HCT116 (cell line): ENCODE data around the gene ST3GAL3. TPM values are rescaled to one million over a fixed set of nuclear protein-coding genes. Genes with fewer than 3 reads are reported as not detected.

ENCODE experiments used
- ATAC-seq: fragments of 200-7000 bp; cut with Tn5 transposase; 2 replicates; pipeline ENCODE4 v1.9.1; 2020; ENCODE audit warnings: mild to moderate bottlenecking, moderate library complexity
- BruUV-seq: library from RNA; stranded (reverse); fragments of 400-500 nt; replicated peaks from 2 replicates; lab custom pipeline; 2021; lab: Mats Ljungman, UMichigan
- CTCF ChIA-PET: fragments of 300-600 bp; sonication (Branson Sonifier 250); formaldehyde crosslinking; loops from one replicate; lab custom pipeline; 2021; ENCODE audit warnings: antibody characterized with exemption; lab: Charles Lee
- POLR2A ChIA-PET: fragments of 300-600, 350-600 bp; sonication (Branson Sonifier 250); formaldehyde crosslinking; loops from one replicate; lab custom pipeline; 2021; ENCODE audit warnings: antibody characterized with exemption; lab: Charles Lee
- RAD21 ChIA-PET, 2 experiments: fragments of 300-600 bp; sonication (Branson Sonifier 250); formaldehyde crosslinking; loops; one replicate each; lab custom pipeline; 2023; ENCODE audit warnings: low total read pairs in 2 of 2; ENCODE audit not compliant: uncharacterized antibody in 2 of 2, unreplicated experiment in 2 of 2, low non-redundant PET in 1 of 2; lab: Charles Lee
- DNase-seq: peaks from one replicate; pipeline ENCODE4 v3.0.0-alpha.2; 2010; ENCODE audit warnings: low read depth, low spot score
- H2AFZ ChIP-seq: fragments of 200-600 bp; shearing (Covaris generic), sonication (generic); 2 replicates; pipeline ENCODE4 v1.6.1; 2017; ENCODE audit warnings: low read depth, mixed run types, mixed read lengths, antibody characterized with exemption, low read length; ENCODE audit not compliant: poor library complexity, severe bottlenecking
- H3K27ac ChIP-seq: 2 replicates; pipeline ENCODE4 v1.5.1; 2012; ENCODE audit warnings: low read depth, low read length
- H3K27me3 ChIP-seq: fragments of 200-600 bp; sonication (generic); 2 replicates; pipeline ENCODE4 v1.6.1; 2016; ENCODE audit warnings: mixed run types, low read length, mixed read lengths; ENCODE audit not compliant: insufficient read depth
- H3K36me3 ChIP-seq, 2 experiments: fragments of 200-500 bp in 1 of 2; fragments of 200-600 bp in 1 of 2; sonication (Bioruptor generic) in 1 of 2; sonication (generic) in 1 of 2; 2 replicates each; pipeline versions ENCODE4 v1.5.1 to v1.6.1; 2014 to 2016; ENCODE audit warnings: low read length in 2 of 2, inconsistent platforms in 1 of 2, mixed read lengths in 1 of 2, mixed run types in 1 of 2; ENCODE audit not compliant: insufficient read depth in 2 of 2, control insufficient read depth in 1 of 2
- H3K4me1 ChIP-seq, 2 experiments: fragments of 200-600 bp in 1 of 2; sonication (generic) in 1 of 2; 2 replicates each; pipeline versions ENCODE4 v1.5.1 to v1.6.1; 2012 to 2017; ENCODE audit warnings: low read length in 2 of 2, inconsistent platforms in 1 of 2, mild to moderate bottlenecking in 1 of 2, mixed read lengths in 1 of 2, mixed run types in 1 of 2, moderate library complexity in 1 of 2; ENCODE audit not compliant: insufficient read depth in 2 of 2, control insufficient read depth in 1 of 2
- H3K4me2 ChIP-seq: fragments of 200-600 bp; sonication (generic); 2 replicates; pipeline ENCODE4 v1.6.1; 2017; ENCODE audit warnings: mixed run types, low read length, mixed read lengths
- H3K4me3 ChIP-seq, 2 experiments: fragments of 200-600 bp in 1 of 2; sonication (generic) in 1 of 2; replicated peaks in 1 of 2; 2 replicates each; pipeline ENCODE4 v1.5.1; 2011 to 2016; ENCODE audit warnings: low read length in 2 of 2, control low read depth in 1 of 2, low read depth in 1 of 2, mild to moderate bottlenecking in 1 of 2, mixed read lengths in 1 of 2, mixed run types in 1 of 2
- H3K79me2 ChIP-seq: fragments of 200-600 bp; sonication (generic); 2 replicates; pipeline ENCODE4 v1.6.1; 2017; ENCODE audit warnings: mild to moderate bottlenecking, mixed run types, low read length, moderate library complexity, mixed read lengths; ENCODE audit not compliant: insufficient read depth
- H3K9ac ChIP-seq: fragments of 200-600 bp; sonication (generic); 2 replicates; pipeline ENCODE4 v1.6.1; 2016; ENCODE audit warnings: low read length, mixed read lengths
- H3K9me2 ChIP-seq: fragments of 200-600 bp; sonication (generic), shearing (Covaris generic); 2 replicates; pipeline ENCODE4 v1.6.1; 2017; ENCODE audit warnings: mixed run types, mild to moderate bottlenecking, moderate library complexity; ENCODE audit not compliant: insufficient read depth
- H3K9me3 ChIP-seq, 2 experiments: fragments of 200-500 bp in 1 of 2; fragments of 200-600 bp in 1 of 2; sonication (Bioruptor generic) in 1 of 2; sonication (generic) in 1 of 2; 2 replicates each; pipeline ENCODE4 v1.6.1; 2014 to 2017; ENCODE audit warnings: low read length in 2 of 2, mixed read lengths in 2 of 2, inconsistent platforms in 1 of 2, low read depth in 1 of 2, mild to moderate bottlenecking in 1 of 2, mixed run types in 1 of 2, moderate library complexity in 1 of 2; ENCODE audit not compliant: control insufficient read depth in 1 of 2, insufficient read depth in 1 of 2
- H4K20me1 ChIP-seq: fragments of 200-600 bp; sonication (generic), shearing (Covaris generic); 2 replicates; pipeline ENCODE4 v1.6.1; 2017; ENCODE audit warnings: mixed run types, mild to moderate bottlenecking, moderate library complexity; ENCODE audit not compliant: insufficient read depth
- ATF3 ChIP-seq: IDR thresholded peaks from 2 replicates; pipeline ENCODE4 v1.6.1; 2012
- CBX3 ChIP-seq: IDR thresholded peaks from 2 replicates; pipeline ENCODE4 v1.6.1; 2012; ENCODE audit warnings: low read depth
- EGR1 ChIP-seq: IDR thresholded peaks from 2 replicates; pipeline ENCODE4 v1.6.1; 2012; ENCODE audit warnings: low read depth
- ELF1 ChIP-seq: IDR thresholded peaks from 2 replicates; pipeline ENCODE4 v1.6.1; 2012; ENCODE audit warnings: low read depth, borderline replicate concordance
- EZH2 ChIP-seq: fragments of 200-600 bp; sonication (generic); IDR thresholded peaks from 2 replicates; pipeline ENCODE4 v1.6.1; 2017; ENCODE audit warnings: antibody characterized with exemption, mixed run types
- JUND ChIP-seq: IDR thresholded peaks from 2 replicates; pipeline ENCODE4 v1.6.1; 2012
- POLR2A ChIP-seq: IDR thresholded peaks from 2 replicates; pipeline ENCODE4 v1.7.0; 2011; ENCODE audit warnings: borderline replicate concordance; ENCODE audit not compliant: insufficient read depth, insufficient read length; ENCODE audit errors: extremely low read depth
- POLR2AphosphoS5 ChIP-seq: IDR thresholded peaks from 2 replicates; pipeline ENCODE4 v1.6.1; 2011; ENCODE audit warnings: mild to moderate bottlenecking, low read depth, low read length, moderate library complexity
- SIN3A ChIP-seq: IDR thresholded peaks from 2 replicates; pipeline ENCODE4 v1.6.1; 2012; ENCODE audit warnings: low read depth
- SP1 ChIP-seq: IDR thresholded peaks from 2 replicates; pipeline ENCODE4 v1.6.1; 2012; ENCODE audit warnings: low read depth
- SRF ChIP-seq: IDR thresholded peaks from 2 replicates; pipeline ENCODE4 v1.6.1; 2012; ENCODE audit warnings: low read depth
- YY1 ChIP-seq: IDR thresholded peaks from 2 replicates; pipeline ENCODE4 v1.6.1; 2011; ENCODE audit warnings: low read length, low read depth, moderate library complexity, mild to moderate bottlenecking; ENCODE audit not compliant: insufficient replicate concordance; ENCODE audit errors: extremely low read depth
- ZBTB33 ChIP-seq: IDR thresholded peaks from 2 replicates; pipeline ENCODE4 v1.6.1; 2011; ENCODE audit warnings: mild to moderate bottlenecking, low read length, moderate library complexity; ENCODE audit not compliant: insufficient replicate concordance; ENCODE audit errors: extremely low read depth
- ZFX ChIP-seq: fragments of 450-650 bp; IDR thresholded peaks from 2 replicates; pipeline ENCODE4 v1.6.1; 2017
- ZNF274 ChIP-seq: fragments of 200-500 bp; sonication (Bioruptor generic); IDR thresholded peaks from 2 replicates; pipeline ENCODE4 v1.6.1; 2014; ENCODE audit warnings: mild to moderate bottlenecking, low read depth, low read length, inconsistent platforms
- intact Hi-C: fragments of 100-400 bp; cut with micrococcal nuclease; formaldehyde crosslinking; loops from 2 replicates; pipeline ENCODE4 v1.10.0; 2022
- total RNA-seq: library from RNA; stranded (reverse); gene quantifications from one replicate; pipeline ENCODE4 v1.2.1, GENCODE V29; 2021; ENCODE audit not compliant: unreplicated experiment

ST3GAL3 gene
- total RNA-seq, 1 experiment from 2014 or later: 7.2 TPM

GRCh38 chr1:43919906-43920305 is 212.6 kb downstream of the ST3GAL3 start:
- Histone ChIP-seq H3K9me3 (no peaks in the 10 kb centered on the region), H3K79me2 (no peaks in the 10 kb centered on the region), H3K4me1 (peaks cover 10 to 66% of the 10 kb centered on the region in 2 experiments), H2AFZ (no peak overlapping the region), H3K9me2 (peaks cover 3% of the 10 kb centered on the region; the same call in 1 of the 2 replicates), H3K4me3 (no peak overlapping the region), H3K36me3 (no peaks in the 10 kb centered on the region), H3K27ac (no peak overlapping the region), H4K20me1 (no peaks in the 10 kb centered on the region), H3K9ac (no peak overlapping the region), H3K27me3 (no peaks in the 10 kb centered on the region), H3K4me2 (no peak overlapping the region)
- ATAC-seq: no peak
- intact Hi-C loops: no loop called here
- DNase-seq: no peak
- no TSS peak for BruUV-seq
- no peak for TF ChIP-seq ELF1
- TF ChIP-seq ATF3: no peak
- no peak for TF ChIP-seq EGR1
- no peak for TF ChIP-seq CBX3
- no peak for TF ChIP-seq POLR2A
- TF ChIP-seq ZBTB33: no peak
- TF ChIP-seq SIN3A: no peak
- TF ChIP-seq ZNF274: no peak
- TF ChIP-seq EZH2: no peak
- no peak for TF ChIP-seq YY1
- no peak for TF ChIP-seq POLR2AphosphoS5
- TF ChIP-seq SRF: no peak
- no peak for TF ChIP-seq JUND
- TF ChIP-seq ZFX: no peak
- TF ChIP-seq SP1: no peak
- RAD21 ChIA-PET: no interaction called here
- CTCF ChIA-PET: interaction anchor here (0.9 to 1.3 kb wide), 2 partner anchors 11 to 15 kb away, joined by 3 to 6 read pairs; no protein-coding TSS in a partner anchor
- POLR2A ChIA-PET: interaction anchor here (1.4 kb wide), 1 partner anchor 10 kb away, joined by 3 read pairs; no protein-coding TSS in a partner anchor
